H1 (cell line): ENCODE data around the gene COL25A1. TPM values are rescaled to one million over a fixed set of nuclear protein-coding genes. Genes with fewer than 3 reads are reported as not detected.

Experiments used
- CTCF ChIA-PET: fragments of 300-600 bp; sonication (Branson Sonifier 250); formaldehyde crosslinking; loops from one replicate; lab custom pipeline; 2021; ENCODE audit not compliant: partially characterized antibody; lab: Charles Lee
- POLR2A ChIA-PET: fragments of 300-600 bp; sonication (Branson Sonifier 250); formaldehyde crosslinking; loops from one replicate; lab custom pipeline; 2021; ENCODE audit warnings: inconsistent platforms; ENCODE audit not compliant: partially characterized antibody; lab: Charles Lee
- DNase-seq, 2 experiments: peaks; one replicate each; pipeline versions ENCODE4 v3.0.0 to v3.0.0-alpha.2; 2010 to 2022; ENCODE audit warnings: low spot score in 2 of 2, low read depth in 1 of 2, mixed read lengths in 1 of 2
- FAIRE-seq: peaks from 2 replicates; lab custom pipeline; 2011; peaks lifted over from hg19 to GRCh38; lab: Jason Lieb, UNC
- H2AFZ ChIP-seq: 2 replicates; pipeline ENCODE4 v1.8.1; 2012; ENCODE audit warnings: low read length, inconsistent platforms
- H2AK5ac ChIP-seq: 2 replicates; pipeline ENCODE4 v1.6.1; 2013; ENCODE audit warnings: low read depth, low read length
- H2BK120ac ChIP-seq: replicated peaks from 2 replicates; pipeline ENCODE3; 2013; ENCODE audit warnings: low read depth, low read length, inconsistent platforms
- H2BK12ac ChIP-seq: 2 replicates; pipeline ENCODE4 v1.6.1; 2013; ENCODE audit warnings: low read depth, low read length
- H2BK15ac ChIP-seq: 2 replicates; pipeline ENCODE4 v1.6.1; 2013; ENCODE audit warnings: low read length
- H2BK20ac ChIP-seq: 2 replicates; pipeline ENCODE4 v1.6.1; 2013; ENCODE audit warnings: low read length
- H2BK5ac ChIP-seq: 2 replicates; pipeline ENCODE4 v1.6.1; 2013; ENCODE audit warnings: low read depth, low read length
- H3K14ac ChIP-seq: 2 replicates; pipeline ENCODE4 v1.6.1; 2013; ENCODE audit warnings: inconsistent platforms; ENCODE audit not compliant: insufficient read length
- H3K18ac ChIP-seq: 2 replicates; pipeline ENCODE4 v1.6.1; 2013; ENCODE audit warnings: low read length; ENCODE audit errors: extremely low read depth
- H3K23ac ChIP-seq: 2 replicates; pipeline ENCODE4 v1.6.1; 2013; ENCODE audit warnings: inconsistent platforms; ENCODE audit not compliant: insufficient read length
- H3K23me2 ChIP-seq: 2 replicates; pipeline ENCODE4 v1.6.1; 2013; ENCODE audit warnings: low read depth, low read length
- H3K27ac ChIP-seq: 2 replicates; pipeline ENCODE4 v1.6.1; 2011; ENCODE audit warnings: low read depth, low read length, inconsistent platforms
- H3K27me3 ChIP-seq, 4 experiments: replicated peaks in 1 of 4; 1 replicate in 1 of 4; 2 replicates in 3 of 4; pipeline versions ENCODE4 v1.6.1 to v1.8.1; 2011 to 2013; ENCODE audit warnings: low read length in 3 of 4, mild to moderate bottlenecking in 3 of 4, inconsistent platforms in 2 of 4, mixed read lengths in 2 of 4, moderate library complexity in 1 of 4; ENCODE audit not compliant: control insufficient read depth in 3 of 4, insufficient read depth in 3 of 4; ENCODE audit errors: extremely low read depth in 1 of 4
- H3K36me3 ChIP-seq, 4 experiments: 2 replicates each; pipeline versions ENCODE4 v1.6.1 to v1.8.1; 2011 to 2013; ENCODE audit warnings: mild to moderate bottlenecking in 4 of 4, low read length in 3 of 4, moderate library complexity in 2 of 4, control low read depth in 1 of 4, inconsistent platforms in 1 of 4; ENCODE audit not compliant: insufficient read depth in 4 of 4, control insufficient read depth in 2 of 4
- H3K4ac ChIP-seq: replicated peaks from 2 replicates; pipeline ENCODE3; 2013; ENCODE audit warnings: low read length, low read depth, mixed read lengths, inconsistent platforms; ENCODE audit not compliant: insufficient read length
- H3K4me1 ChIP-seq, 4 experiments: replicated peaks in 1 of 4; 1 replicate in 1 of 4; 2 replicates in 3 of 4; pipeline versions ENCODE4 v1.6.1 to v1.8.1; 2011 to 2013; ENCODE audit warnings: low read length in 3 of 4, inconsistent platforms in 2 of 4, mixed read lengths in 1 of 4; ENCODE audit not compliant: insufficient read depth in 4 of 4, control insufficient read depth in 3 of 4
- H3K4me2 ChIP-seq, 2 experiments: 2 replicates each; pipeline versions ENCODE4 v1.6.1 to v1.8.1; 2011 to 2013; ENCODE audit warnings: low read depth in 2 of 2, low read length in 2 of 2, control low read depth in 1 of 2, inconsistent platforms in 1 of 2, mild to moderate bottlenecking in 1 of 2; ENCODE audit not compliant: insufficient read depth in 1 of 2
- H3K4me3 ChIP-seq, 4 experiments: fragments of 200-600, 300-600 bp in 1 of 4; sonication (generic), shearing (Covaris generic), sonication (Bioruptor Twin) in 1 of 4; 2 replicates each; pipeline versions ENCODE4 v1.5.1 to v1.8.1; 2011 to 2016; ENCODE audit warnings: low read length in 4 of 4, low read depth in 3 of 4, control low read depth in 2 of 4, inconsistent platforms in 2 of 4, mild to moderate bottlenecking in 2 of 4, mixed read lengths in 1 of 4, moderate library complexity in 1 of 4; ENCODE audit not compliant: insufficient read depth in 2 of 4; ENCODE audit errors: extremely low read depth in 1 of 4
- H3K56ac ChIP-seq: replicated peaks from 2 replicates; pipeline ENCODE3; 2013; ENCODE audit warnings: low read depth, mild to moderate bottlenecking, mixed read lengths, low read length, inconsistent platforms; ENCODE audit not compliant: insufficient read length
- H3K79me1 ChIP-seq: 2 replicates; pipeline ENCODE4 v1.6.1; 2013; ENCODE audit warnings: low read depth, low read length, control low read depth
- H3K79me2 ChIP-seq, 2 experiments: 2 replicates each; pipeline versions ENCODE4 v1.6.1 to v1.8.1; 2012 to 2013; ENCODE audit warnings: low read length in 2 of 2, mild to moderate bottlenecking in 2 of 2, inconsistent platforms in 1 of 2; ENCODE audit not compliant: insufficient read depth in 2 of 2, control insufficient read depth in 1 of 2
- H3K9ac ChIP-seq, 4 experiments: replicated peaks in 1 of 4; 1 replicate in 1 of 4; 2 replicates in 3 of 4; pipeline versions ENCODE4 v1.6.1 to v1.8.1; 2011 to 2013; ENCODE audit warnings: low read depth in 3 of 4, low read length in 3 of 4, control low read depth in 2 of 4, mild to moderate bottlenecking in 2 of 4, moderate library complexity in 2 of 4, inconsistent platforms in 1 of 4; ENCODE audit errors: extremely low read depth in 1 of 4
- H3K9me3 ChIP-seq, 2 experiments: 2 replicates each; pipeline versions ENCODE4 v1.6.1 to v1.8.1; 2012 to 2013; ENCODE audit warnings: mild to moderate bottlenecking in 2 of 2, moderate library complexity in 2 of 2, control low read depth in 1 of 2, inconsistent platforms in 1 of 2, low read depth in 1 of 2, low read length in 1 of 2, mixed read lengths in 1 of 2; ENCODE audit not compliant: insufficient read depth in 2 of 2
- H4K20me1 ChIP-seq, 2 experiments: replicated peaks in 1 of 2; 2 replicates each; pipeline versions ENCODE3 to v1.8.1; 2011 to 2013; ENCODE audit warnings: inconsistent platforms in 2 of 2, low read length in 2 of 2, mild to moderate bottlenecking in 1 of 2; ENCODE audit not compliant: insufficient read depth in 2 of 2, control insufficient read depth in 1 of 2
- H4K5ac ChIP-seq: 2 replicates; pipeline ENCODE4 v1.6.1; 2013; ENCODE audit warnings: low read length, low read depth, mixed read lengths, inconsistent platforms; ENCODE audit not compliant: insufficient read length
- H4K8ac ChIP-seq: 2 replicates; pipeline ENCODE4 v1.8.0; 2013; ENCODE audit warnings: mild to moderate bottlenecking, moderate library complexity, low read length, inconsistent platforms; ENCODE audit not compliant: insufficient read depth; ENCODE audit errors: extremely low read depth
- H4K91ac ChIP-seq: replicated peaks from 2 replicates; pipeline ENCODE3; 2013; ENCODE audit warnings: low read length, mixed read lengths, inconsistent platforms; ENCODE audit not compliant: insufficient read length
- CHD2 ChIP-seq: IDR thresholded peaks from 2 replicates; pipeline ENCODE4 v1.6.1; 2012; ENCODE audit warnings: low read length, improper control_type of control experiment
- CTBP2 ChIP-seq: IDR thresholded peaks from 2 replicates; pipeline ENCODE4 v1.7.0; 2011; ENCODE audit warnings: borderline replicate concordance, mild to moderate bottlenecking, moderate library complexity, mixed read lengths, low read length; ENCODE audit not compliant: insufficient read depth, insufficient read length
- NRF1 ChIP-seq: IDR thresholded peaks from 2 replicates; pipeline ENCODE4 v1.6.1; 2011; ENCODE audit warnings: mild to moderate bottlenecking, low read depth, low read length, improper control_type of control experiment
- POLR2AphosphoS5 ChIP-seq: IDR thresholded peaks from 2 replicates; pipeline ENCODE4 v1.6.1; 2011; ENCODE audit warnings: low read depth, low read length
- POU5F1 ChIP-seq: IDR thresholded peaks from 2 replicates; pipeline ENCODE4 v1.6.1; 2011; ENCODE audit warnings: low read depth, mild to moderate bottlenecking, low read length, moderate library complexity
- RNF2 ChIP-seq: fragments of 200-900, 300-1000 bp; sonication (generic); IDR thresholded peaks from 2 replicates; pipeline ENCODE4 v1.7.1; 2016; ENCODE audit warnings: borderline replicate concordance, low read depth, mild to moderate bottlenecking, antibody characterized with exemption, low read length; ENCODE audit not compliant: poor library complexity, severe bottlenecking; ENCODE audit errors: missing control alignments
- TAF7 ChIP-seq: optimal IDR thresholded peaks from 2 replicates; pipeline ENCODE3; 2011; ENCODE audit warnings: low read depth, mild to moderate bottlenecking, inconsistent platforms, low read length, moderate library complexity, borderline replicate concordance
- TCF12 ChIP-seq: IDR thresholded peaks from 2 replicates; pipeline ENCODE4 v1.6.1; 2011; ENCODE audit warnings: low read depth, mild to moderate bottlenecking, low read length
- WGBS, 2 experiments: shearing (Covaris generic) in 1 of 2; methylation state at CpG; one replicate each; pipeline versions ENCODE4 v1.1.6 to v1.1.7; 2013 to 2015; ENCODE audit warnings: low lambda C conversion rate in 2 of 2, mixed read lengths in 2 of 2, inconsistent platforms in 1 of 2, low coverage in 1 of 2, missing lambda C conversion rate in 1 of 2; ENCODE audit not compliant: insufficient replicate concordance in 2 of 2, insufficient coverage in 1 of 2, insufficient read length in 1 of 2; ENCODE audit errors: extremely low coverage in 1 of 2, missing lambda C conversion rate in 1 of 2; 5-methylcytosine and 5-hydroxymethylcytosine counted together
- long read RNA-seq, 2 experiments: library from RNA in 1 of 2; library from capped mRNA in 1 of 2; stranded (forward); transcript quantifications; one replicate each; pipeline ENCODE4 v2.0.0, GENCODE V29; 2021; ENCODE audit warnings: inconsistent platforms in 1 of 2
- polyA minus RNA-seq, 3 experiments: library from RNA; depleted of rRNA, polyadenylated mRNA; stranded (reverse); fragments of >200 nt; gene quantifications; 1 replicate in 2 of 3; 2 replicates in 1 of 3; pipeline ENCODE4 v1.2.3, GENCODE V29; 2011
- polyA plus RNA-seq, 7 experiments: library from polyadenylated mRNA; depleted of rRNA in 3 of 7; stranded (reverse) in 5 of 7; unstranded in 2 of 7; fragments of >200 nt in 5 of 7; fragments of 200-250 nt in 2 of 7; gene quantifications; 1 replicate in 5 of 7; 2 replicates in 1 of 7; 4 replicates in 1 of 7; pipeline versions ENCODE4 v1.2.1 to v1.2.3, GENCODE V29; 2011 to 2013; ENCODE audit warnings: missing spikeins in 2 of 7, mixed read lengths in 2 of 7
- total RNA-seq: library from RNA; stranded (reverse); fragmentation: NEBNext Ultra II Directional; extraction: Animal tissue kit (Norgen Biotek cat#: 25700); gene quantifications from 2 replicates; pipeline ENCODE4 v1.2.1, GENCODE V29; 2021

COL25A1 gene
- total RNA-seq (4.5 and 8.3 TPM in 2 replicates), polyA plus RNA-seq (2011; rRNA removed) (1.1 and 1.6 TPM in 2 replicates), polyA minus RNA-seq (2011; rRNA and poly(A)+ RNA removed) (1.8 and 2.6 TPM in 2 replicates)
- polyA plus RNA-seq (2011; cell fraction: cytosol; rRNA removed), result 1.7 TPM
- polyA plus RNA-seq (2011; cell fraction: nucleus; rRNA removed), result 3.2 TPM
- 1.6 to 2.1 TPM (median 1.9 TPM) in 4 replicates for polyA plus RNA-seq (2012, experiment 1 of 2)
- polyA plus RNA-seq (2012, experiment 2 of 2), result 0.13 TPM
- polyA plus RNA-seq (2013, experiment 1 of 2), result 3.1 TPM
- 3.3 TPM for polyA plus RNA-seq (2013, experiment 2 of 2)
- polyA minus RNA-seq (2011; cell fraction: cytosol; rRNA and poly(A)+ RNA removed), result 2.6 TPM
- polyA minus RNA-seq (2011; cell fraction: nucleus; rRNA and poly(A)+ RNA removed), result 11.6 TPM
- long read RNA-seq, experiment 1, partial matches to known transcripts, result 0 of 1 reads
- long read RNA-seq, experiment 1, other reads (novel, unspliced or antisense), result 1 of 1 reads
- long read RNA-seq, experiment 2, partial matches to known transcripts, result 0 of 1 reads
- long read RNA-seq, experiment 2, other reads (novel, unspliced or antisense), result 1 of 1 reads

DNA sequence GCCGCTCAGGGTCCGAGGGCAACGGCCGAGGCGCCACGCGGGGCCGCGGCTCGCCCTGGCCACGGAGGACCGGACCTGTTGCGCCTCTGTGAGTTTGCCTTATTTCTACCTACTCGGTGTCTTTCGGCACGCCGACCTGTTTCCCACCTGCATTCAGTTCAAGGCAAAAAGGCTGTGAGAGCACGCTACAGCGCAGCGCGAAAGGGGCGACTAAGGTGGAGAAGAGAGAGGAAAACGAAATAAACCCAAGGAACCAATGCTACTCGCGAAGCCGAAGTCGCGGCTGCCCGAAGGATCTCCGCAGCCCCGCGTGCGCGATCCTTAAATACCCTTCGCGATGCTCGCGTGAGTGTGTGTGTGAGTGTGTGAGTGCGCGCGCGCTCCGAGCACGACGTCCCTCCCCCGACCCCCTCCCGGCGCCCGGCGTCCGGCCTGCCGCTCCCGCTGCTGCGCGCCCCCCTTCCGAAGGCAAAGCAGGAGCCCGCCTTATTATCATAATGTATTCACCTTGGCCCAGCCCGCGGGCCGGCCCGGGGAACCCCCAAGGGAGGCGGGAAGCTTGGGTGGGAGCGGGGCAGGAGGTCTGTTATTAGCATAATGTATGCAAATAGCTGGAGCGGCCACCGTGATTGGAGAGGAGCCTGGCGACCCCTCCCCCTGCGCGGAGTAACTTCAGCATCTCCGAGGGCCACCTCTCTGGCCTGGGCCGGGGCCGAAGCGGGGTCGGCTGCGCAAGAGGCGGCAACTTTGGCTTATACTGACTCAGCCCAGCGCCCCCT, at the start of gene COL25A1:
TSS of gene COL25A1 (minus strand) at position 298 of the 779 bp plus-strand sequence.
- Histone ChIP-seq H3K36me3 (no peaks in the 10 kb centered on the region), H2BK15ac (peak within 1 kb of the TSS; percentile 23; the same call in 1 of the 2 replicates), H4K20me1 (peaks cover 0 to 2% of the 10 kb centered on the region in 2 experiments), H3K56ac (peak within 1 kb of the TSS; percentile 90), H3K79me1 (no peaks in the 10 kb centered on the region), H3K27me3 (peaks cover 11 to 22% (median 16%) of the 10 kb centered on the region in 4 experiments), H4K5ac (no peak within 1 kb of the TSS), H3K4me1 (peaks cover 0 to 14% (median 2%) of the 10 kb centered on the region in 4 experiments; a peak in 5 of 7 replicates), H2BK20ac (no peak within 1 kb of the TSS), H2BK12ac (peak within 1 kb of the TSS; percentile 81), H3K4me3 (peak within 1 kb of the TSS; percentile 36 to 75 (median 54)), H3K23ac (no peak within 1 kb of the TSS), H3K79me2 (no peaks in the 10 kb centered on the region), H3K9me3 (no peaks in the 10 kb centered on the region), H3K23me2 (peaks cover 13% of the 10 kb centered on the region), H2AFZ (peak within 1 kb of the TSS; percentile 79), H4K91ac (peak within 1 kb of the TSS; percentile 93), H4K8ac (peak within 1 kb of the TSS; percentile 84), H3K9ac (peak within 1 kb of the TSS in 3 of 4 experiments; percentile 13 to 81 (median 20); a peak in 6 of 7 replicates), H2AK5ac (no peak within 1 kb of the TSS), H3K4ac (peak within 1 kb of the TSS; percentile 8), H3K27ac (no peak within 1 kb of the TSS), H3K14ac (no peak within 1 kb of the TSS), H2BK5ac (peak within 1 kb of the TSS; percentile 80), H3K4me2 (peak within 1 kb of the TSS; percentile 81 to 90), H2BK120ac (no peak within 1 kb of the TSS), H3K18ac (peak within 1 kb of the TSS; percentile 95)
- peak; percentile 88 to 90 for DNase-seq
- no peak for FAIRE-seq
- 3% methylated on average over 38 of the region's 76 CpGs; no CpG with 5 or more reads in 1 of the 2 experiments for WGBS, 2 experiments
- POLR2A ChIA-PET, result interaction anchor here (0.6 to 1.7 kb wide), 18 partner anchors 9 to 682 kb away, joined by 3 to 6 read pairs (median 3); partner anchors contain the start of genes ETNPPL and RPL34
- CTCF ChIA-PET, result interaction anchor here (0.9 to 1.5 kb wide), 3 partner anchors 13 to 30 kb away, joined by 3 to 6 read pairs (median 3); no protein-coding TSS in a partner anchor
- TF ChIP-seq TCF12 (no peak), CHD2 (no peak; the same call in none of the 2 replicates), POU5F1 (no peak), NRF1 (peak; percentile 23; the same call in 1 of the 2 replicates), TAF7 (peak; percentile 9), POLR2AphosphoS5 (no peak), RNF2 (peak; percentile 35), CTBP2 (peak; percentile 55)
